Nucleus accumbens (tissue), 56 donors: ENCODE measurements around the gene AMFR.
"Not testable (repeated sequence)": the region's sequence is repeated elsewhere in the genome, so short reads cannot be mapped to it uniquely, and the experiment has no call there.

Experiments
- DNase-seq, 56 donors: peaks; one replicate each; lab custom pipeline; 2025; lab: John Stamatoyannopoulos, UW

The AMFR gene

GRCh38 chr16:56399486-56399885 lies 25.9 kb downstream of the AMFR start:
- no peak for DNase-seq

GRCh38 chr16:56399047-56399446 lies 26.3 kb downstream of the AMFR start:
- DNase-seq: no peak

- DNase-seq: not testable (repeated sequence)
Observed at GRCh38 chr16:56396724-56397123, 28.6 kb downstream of the AMFR start.

- no peak for DNase-seq
Observed at GRCh38 chr16:56389554-56389953, 35.8 kb downstream of the AMFR start.

- no peak for DNase-seq
Observed at GRCh38 chr16:56388209-56388608, 37.1 kb downstream of the AMFR start.

GRCh38 chr16:56387396-56387795 lies 37.9 kb downstream of the AMFR start:
- no peak for DNase-seq

- no peak for DNase-seq
Observed at GRCh38 chr16:56384074-56384721, 41.1 kb downstream of the AMFR start.

GRCh38 chr16:56382901-56383355 lies 42.4 kb downstream of the AMFR start:
- no peak for DNase-seq

- no peak for DNase-seq
Observed at GRCh38 chr16:56382459-56382858, 42.9 kb downstream of the AMFR start.

GRCh38 chr16:56380778-56381485 lies 44.4 kb downstream of the AMFR start:
- DNase-seq: not testable (repeated sequence)

GRCh38 chr16:56379044-56379443 lies 46.3 kb downstream of the AMFR start:
- not testable (repeated sequence) for DNase-seq

- DNase-seq: not testable (repeated sequence)
Observed at GRCh38 chr16:56375792-56376191, 49.6 kb downstream of the AMFR start.

GRCh38 chr16:56373003-56373402 lies 52.3 kb downstream of the AMFR start:
- DNase-seq: no peak

- DNase-seq: no peak
Observed at GRCh38 chr16:56372013-56372634, 53.2 kb downstream of the AMFR start.

- DNase-seq: no peak
Observed at GRCh38 chr16:56371660-56371937, 53.7 kb downstream of the AMFR start.

GRCh38 chr16:56370875-56371659 lies 54.3 kb downstream of the AMFR start:
- no peak for DNase-seq

GRCh38 chr16:56370185-56370874 lies 55.0 kb downstream of the AMFR start:
- no peak for DNase-seq

- DNase-seq: no peak
Observed at GRCh38 chr16:56369202-56369601, 56.1 kb downstream of the AMFR start.

GRCh38 chr16:56368545-56368944 lies 56.8 kb downstream of the AMFR start:
- DNase-seq: no peak

GRCh38 chr16:56367764-56368163 lies 57.6 kb downstream of the AMFR start:
- DNase-seq: no peak

- DNase-seq: no peak
Observed at GRCh38 chr16:56366945-56367344, 58.4 kb downstream of the AMFR start.
